CD4-positive, alpha-beta T cell treated with Interleukin-12 subunit alpha and Interleukin-12 subunit beta, for 1 hour (primary cell): ENCODE results near the gene MRPS25.

Source experiments
- DNase-seq: peaks from one replicate; pipeline ENCODE4 v3.0.0-alpha.2; 2020

MRPS25 gene

DNA sequence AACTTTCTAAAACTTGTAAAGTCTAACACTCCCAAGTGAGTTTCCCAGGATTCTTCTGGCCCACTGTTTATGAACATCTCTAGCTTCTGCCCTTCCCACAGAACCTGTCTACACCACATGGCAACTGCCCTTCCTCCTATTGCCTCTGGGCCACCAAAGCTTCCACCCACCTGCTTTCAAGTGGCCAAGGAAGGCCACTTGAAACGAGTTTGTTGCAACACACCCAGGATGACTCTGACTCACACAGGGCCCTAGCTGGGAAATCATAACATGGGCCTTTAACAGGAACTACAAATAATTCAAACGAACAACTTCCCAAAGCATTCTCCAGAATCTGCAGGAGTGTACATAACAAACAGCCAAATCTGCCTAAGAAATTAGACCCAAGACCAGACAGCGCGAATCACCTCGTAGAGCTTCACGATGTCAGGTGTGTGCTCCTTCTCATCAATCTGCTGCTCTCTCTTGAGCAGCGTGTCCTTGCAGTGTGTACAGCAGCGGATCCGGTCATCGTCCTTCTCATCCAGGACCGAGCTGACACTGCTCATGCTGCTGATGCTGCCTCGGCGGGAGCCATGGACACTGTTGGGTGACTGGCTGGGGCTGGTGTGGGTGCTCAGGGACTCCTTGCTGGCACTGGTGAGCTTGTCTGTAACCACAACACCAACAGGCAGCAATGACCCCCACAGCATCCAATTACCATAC is 17.0 kb upstream of the MRPS25 start:
- DNase-seq = no peak

DNA sequence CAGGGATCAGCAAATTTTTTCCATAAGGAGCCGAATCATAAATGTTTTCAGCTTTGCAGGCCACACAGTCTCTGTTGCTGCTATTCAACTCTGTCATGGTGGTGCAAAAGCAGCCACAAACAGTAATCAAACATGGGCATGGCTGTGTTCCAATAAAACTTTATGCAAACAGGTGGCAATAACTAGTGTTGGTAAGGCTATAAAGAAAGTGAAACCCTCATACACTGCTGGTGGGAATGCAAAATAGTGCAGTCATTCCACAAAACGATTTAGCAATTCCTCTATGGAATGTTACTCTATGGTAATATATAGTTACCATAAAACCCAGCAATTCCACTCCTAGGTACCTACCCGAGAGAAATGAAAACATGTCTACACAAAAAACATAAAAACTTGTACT is 14.0 kb upstream of the MRPS25 start:
- no peak for DNase-seq

DNA sequence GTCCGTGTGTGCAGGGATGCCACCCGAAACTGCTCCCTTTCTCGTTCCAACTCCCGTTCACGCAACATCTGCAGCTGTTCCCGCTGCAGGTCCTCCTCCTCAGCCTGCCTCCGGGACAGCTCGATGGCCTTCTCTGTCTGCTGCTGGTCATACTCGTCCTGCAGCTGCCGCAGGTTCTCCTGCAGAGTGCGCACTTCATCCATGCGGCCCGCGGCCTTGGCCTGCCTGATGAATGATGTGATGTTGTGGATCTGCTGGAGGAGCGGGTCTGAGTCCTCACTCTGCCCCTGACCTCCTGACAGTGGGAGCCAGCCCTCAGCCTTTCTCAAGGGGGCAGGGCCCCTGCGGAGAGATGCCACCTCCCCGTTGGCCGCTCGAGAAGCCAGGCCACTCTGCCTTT is 9.4 kb upstream of the MRPS25 start:
- DNase-seq = no peak

DNA sequence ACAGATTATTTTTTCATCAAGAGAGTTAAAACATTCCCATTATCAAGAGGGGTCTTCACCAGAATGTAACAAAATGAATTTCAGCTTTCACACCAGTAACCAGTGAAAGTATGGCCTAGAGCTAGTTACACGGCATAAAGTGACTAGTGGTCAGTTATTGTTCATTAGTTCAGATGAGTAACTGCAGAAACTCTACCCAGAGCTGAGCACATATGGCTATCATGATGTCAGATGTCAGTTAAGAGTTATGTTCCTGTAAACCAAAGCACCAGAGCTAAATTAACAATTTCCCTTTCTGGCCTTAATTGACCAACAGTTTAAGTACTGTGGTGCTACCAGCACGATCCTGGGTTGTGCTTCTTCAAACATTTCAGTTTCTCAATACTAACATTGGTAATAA is 6.6 kb upstream of the MRPS25 start:
- DNase-seq = no peak

DNA sequence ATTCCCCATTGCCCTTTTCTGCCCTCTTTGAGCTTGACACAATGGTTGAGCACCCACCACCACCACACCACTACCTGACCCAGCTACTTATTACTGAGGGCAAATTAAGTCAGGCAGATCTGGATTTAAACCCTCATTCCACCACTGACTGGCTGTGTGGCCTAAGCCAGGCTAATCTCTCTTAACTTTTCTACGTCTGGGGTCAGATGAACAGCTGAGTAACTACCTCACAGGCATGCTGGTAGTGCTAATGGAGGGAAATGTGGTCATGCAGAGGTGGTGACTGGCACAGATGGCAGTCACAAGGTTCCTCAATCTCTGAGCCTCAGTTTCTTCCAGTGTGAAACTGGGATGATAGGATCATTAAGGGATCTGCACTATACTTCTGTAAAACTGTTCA is 4.3 kb upstream of the MRPS25 start:
- no peak for DNase-seq

DNA sequence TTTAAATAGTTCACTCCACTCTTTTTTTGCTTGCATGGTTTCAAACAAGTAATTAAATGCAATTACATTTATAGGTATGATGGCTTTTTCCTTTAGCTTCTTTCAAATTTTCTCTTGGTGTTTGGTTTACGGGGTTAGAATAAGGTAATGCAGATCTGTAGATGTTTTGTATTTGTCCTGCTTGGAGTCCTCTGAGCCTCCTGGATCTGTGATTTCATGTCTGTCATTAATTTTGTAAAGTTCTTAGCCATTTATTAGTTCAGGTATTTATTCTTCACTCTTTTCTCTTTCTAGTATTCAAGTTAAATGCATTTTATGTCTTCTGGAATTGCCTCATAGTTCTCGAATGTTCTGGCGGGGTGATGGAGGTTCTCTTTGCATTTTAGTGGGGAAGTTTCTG is 1.4 kb upstream of the MRPS25 start:
- DNase-seq = no peak

DNA sequence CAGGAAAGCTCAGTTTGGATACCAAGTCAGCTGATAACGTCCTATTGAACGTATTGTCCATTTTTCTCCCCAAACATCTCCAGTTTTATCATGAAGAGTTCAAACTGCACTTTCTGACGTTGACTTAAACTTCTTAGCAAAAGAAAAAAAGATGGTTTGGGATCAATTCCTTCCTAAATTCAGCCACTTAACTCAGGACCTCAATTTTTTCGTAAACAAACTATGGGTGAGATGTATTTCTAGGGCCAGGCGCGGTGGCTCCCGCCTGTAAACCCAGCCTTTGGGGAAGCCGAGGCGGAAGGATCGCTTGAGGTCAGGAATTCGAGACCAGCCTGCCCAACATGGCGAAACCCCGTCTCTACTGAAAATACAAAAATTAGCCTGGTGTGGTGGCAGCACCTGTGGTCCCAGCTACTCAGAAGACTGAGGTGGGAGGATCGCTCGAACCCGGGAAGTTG is 464 bp upstream of the MRPS25 start:
- peak; percentile 2 for DNase-seq

DNA sequence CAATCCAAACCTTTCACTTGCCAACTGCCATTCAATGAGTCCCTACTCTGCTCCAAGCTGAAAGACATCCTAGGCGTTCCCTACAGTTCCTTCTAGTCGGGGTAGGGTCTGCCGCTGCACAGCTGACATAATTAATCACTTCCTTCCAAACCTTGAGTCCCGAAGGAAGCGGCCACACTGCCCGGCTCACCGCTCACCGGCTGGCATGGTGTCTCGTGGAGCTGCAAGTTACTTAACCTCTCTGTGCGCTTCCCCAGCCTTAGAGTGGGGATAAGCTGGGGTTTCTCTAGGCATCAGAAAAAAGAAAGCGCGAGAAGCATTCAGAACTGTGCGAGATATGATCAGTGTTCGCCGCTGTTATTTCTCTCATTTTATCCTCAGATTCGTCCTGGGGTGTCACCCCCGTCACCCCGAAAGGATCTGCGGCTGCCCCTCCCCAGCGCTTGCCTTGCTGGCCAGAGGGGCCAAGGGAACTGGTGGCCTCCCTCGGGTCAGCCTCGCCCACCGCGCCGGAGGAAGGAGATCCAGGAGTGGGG is 748 bp downstream of the MRPS25 start:
- peak; percentile 13 for DNase-seq

DNA sequence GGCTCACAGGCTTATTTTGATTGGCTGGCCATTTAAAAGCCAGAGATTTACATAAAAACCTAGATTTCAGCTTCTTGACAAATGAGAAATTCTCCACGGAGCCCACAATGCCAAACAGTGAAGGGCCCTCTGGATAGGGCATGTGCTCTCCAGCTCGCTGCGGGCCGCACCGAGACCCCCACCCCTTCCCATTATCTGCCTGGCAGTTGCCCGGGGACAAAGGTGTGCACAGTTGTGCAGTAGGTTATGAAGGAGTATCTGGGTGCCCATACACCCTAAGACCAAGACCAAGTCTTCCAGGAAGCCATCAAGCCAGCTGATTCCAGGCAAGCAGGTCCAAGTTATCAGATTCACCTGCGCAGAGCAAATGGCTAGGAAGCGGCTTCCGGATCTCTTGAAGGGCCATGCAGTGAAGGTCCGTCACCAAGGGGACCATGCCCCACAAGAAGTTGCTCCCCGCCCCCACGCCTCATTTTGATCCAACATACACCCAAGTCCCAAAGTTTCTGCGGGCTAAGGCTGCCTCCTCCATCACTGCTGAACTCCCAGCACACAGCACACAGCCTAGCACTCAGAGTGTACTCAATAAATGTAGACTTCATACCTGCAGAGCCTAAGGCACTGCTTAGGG is 1.3 kb downstream of the MRPS25 start:
- DNase-seq = no peak

DNA sequence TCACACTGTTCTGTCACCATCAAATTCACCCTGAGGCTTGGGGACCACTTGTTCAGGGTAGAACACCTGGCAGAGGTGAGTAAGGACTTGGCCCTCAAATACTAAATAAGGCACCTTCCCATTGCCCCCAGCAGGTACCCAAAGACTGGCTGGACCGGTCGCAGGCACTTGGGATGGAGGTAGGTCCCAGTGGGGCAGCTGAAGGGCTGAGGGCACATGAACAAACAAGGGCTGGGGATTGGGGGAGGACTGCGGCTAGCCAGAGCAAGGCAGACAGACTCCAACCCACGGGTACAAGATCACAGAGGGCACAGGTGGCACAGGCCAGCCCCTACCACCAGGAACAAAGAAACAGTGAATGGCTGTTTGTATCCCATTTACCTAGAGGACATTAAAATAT is 1.9 kb downstream of the MRPS25 start:
- no peak for DNase-seq

DNA sequence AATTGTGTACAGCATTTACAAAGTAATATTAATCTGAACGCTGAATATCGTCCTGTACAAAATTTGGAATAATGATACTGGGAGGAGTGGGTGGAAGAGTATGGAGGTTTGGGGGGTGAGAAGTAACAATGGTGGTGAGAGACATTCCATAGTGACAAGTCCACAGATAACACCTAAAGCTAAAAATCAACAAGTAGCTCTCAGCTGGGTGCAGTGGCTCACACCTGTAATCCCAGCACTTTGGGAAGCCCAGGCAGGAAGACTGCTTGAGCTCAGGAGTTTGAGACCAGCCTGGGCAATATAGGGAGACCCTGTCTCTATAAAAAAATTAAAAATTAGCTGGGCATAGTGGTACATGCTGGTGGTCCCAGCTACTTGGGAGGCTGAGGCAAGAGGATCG is 5.1 kb downstream of the MRPS25 start:
- no peak for DNase-seq

DNA sequence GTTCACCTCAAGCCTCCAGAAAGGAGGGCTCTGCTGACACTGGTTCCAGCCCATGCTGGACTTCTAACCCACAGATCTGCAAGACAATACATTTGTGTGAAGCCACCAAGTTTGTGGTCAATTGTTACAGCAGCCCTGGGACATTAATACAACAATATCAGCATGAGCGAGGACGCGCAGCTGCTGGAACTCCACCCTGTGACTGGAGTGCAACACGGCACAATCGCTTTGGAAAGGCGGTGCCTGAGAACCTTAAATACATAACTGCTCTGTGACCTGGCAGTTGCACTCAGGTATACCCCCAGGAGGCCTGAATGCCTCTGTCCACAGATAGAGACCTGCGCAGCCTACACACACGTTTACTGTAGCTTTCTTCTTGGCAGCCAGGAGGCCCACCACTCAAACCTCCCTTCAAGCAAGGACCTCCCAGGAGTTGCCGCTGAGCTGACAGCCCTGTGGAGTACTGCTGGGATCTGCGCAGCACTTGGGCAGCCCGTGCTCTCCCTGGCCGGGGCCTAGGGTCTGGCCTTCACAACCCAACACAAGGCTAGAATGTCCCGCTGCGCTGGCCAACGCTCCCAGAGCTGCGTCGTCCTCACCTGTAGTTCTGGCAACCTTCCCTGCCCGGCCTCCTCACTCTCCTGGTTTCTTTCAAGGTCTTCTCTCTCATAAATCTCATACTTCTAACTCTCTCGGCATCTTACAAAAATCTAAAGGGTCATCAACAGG is 8.3 kb downstream of the MRPS25 start:
- no peak for DNase-seq

DNA sequence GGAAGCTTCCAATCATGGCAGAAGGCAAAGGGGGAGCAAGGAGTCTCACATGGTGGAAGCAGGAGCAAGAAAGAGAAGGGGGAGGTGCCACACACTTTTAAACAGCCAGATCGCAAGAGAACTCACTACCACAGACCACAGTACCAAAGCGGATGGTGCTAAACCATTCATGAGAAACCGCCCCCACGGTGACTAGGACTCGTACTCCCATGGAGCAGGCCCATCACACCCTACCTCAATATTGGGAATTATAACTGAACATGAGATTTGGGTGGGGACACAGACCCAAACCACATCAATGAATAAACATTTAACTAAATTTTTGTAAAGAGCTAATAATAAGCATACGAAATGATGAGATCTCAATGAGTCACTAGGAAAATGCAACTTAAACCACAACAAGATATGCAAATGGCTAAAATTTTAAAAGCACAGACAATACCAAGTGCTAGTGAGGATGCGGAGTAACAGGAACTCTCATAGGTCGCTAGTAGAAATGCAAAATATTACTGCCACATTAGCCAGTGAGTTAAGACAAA is 10.0 kb downstream of the MRPS25 start:
- DNase-seq = peak; percentile 39

DNA sequence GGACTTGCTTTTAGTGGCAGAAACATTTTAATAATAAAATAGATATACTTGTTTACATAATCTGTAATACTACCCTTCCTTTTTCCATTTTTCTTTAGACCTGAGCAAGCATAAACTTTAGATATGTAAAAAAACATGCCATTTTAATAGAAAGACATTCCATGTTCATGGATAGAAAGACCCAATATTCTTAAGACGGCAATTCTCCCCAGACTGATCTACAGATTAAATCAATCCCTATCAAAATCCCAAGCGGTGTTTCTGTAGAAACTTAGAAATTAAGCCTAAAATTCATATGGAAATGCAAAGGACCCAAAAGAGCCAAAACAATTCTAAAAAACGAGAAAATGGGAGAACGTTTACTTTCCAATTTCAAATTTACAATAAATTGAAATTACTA is 11.6 kb downstream of the MRPS25 start:
- no peak for DNase-seq

DNA sequence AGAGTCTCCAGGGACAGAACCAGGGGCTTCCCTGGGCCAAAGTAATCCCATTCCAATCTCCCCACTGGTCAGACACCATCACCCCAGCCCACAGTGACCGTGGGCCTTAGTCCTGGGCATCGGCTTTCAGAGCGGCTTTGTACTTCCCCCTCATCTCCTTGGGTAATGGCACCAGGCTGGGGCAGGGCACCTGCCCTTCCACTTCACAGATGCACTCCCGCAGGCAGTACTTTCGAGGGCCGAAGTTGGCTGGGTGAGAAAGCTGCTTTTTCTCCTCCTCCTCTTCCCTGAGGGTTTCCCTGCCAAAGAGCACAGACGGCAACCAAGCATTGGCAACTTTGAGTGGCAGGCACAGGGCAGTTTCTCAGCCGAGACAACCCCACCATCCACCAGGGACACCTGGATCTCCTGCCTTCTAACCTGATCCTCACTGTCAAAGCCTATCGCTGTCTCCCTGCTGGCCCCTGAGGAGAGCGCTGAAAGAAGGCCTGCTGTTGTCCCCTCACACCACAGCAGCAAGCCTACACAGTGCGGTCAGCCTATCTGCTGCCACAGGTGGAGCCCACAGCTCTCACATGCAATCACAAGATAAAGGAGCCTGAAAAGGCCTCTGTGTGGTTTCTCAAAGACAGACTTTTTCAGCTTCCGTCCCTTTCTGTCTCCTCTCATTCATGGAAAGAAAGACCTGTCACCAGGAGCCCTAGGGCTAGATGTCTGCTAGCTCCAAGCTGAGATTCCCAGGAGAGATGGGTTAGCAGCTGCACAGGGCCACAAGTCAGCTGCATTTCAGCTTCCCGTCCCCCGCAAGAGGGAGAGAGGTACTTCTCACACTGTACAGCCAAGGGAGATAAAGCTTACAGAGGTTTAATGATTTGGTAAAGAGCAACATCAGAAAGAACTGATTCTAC is 12.5 kb downstream of the MRPS25 start:
- DNase-seq = no peak

DNA sequence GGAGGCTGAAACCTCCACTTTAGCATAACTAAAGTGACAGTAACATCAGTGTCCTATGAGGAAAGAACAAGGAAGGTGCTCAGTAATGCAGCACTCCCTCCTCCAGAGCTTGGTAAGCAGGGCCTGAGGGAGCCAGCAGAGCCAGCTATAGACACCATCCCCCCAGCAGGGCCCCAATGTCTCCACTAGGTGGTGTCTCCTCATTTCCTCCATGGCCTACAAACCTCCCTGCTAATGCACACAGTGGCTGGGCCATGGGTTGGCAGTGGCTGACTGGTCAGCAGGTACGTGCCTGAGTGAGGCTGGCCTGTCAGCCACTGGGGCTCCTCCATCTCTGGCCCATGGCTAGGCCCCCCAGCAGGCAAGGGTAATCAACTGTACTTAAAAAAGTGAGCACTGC is 13.6 kb downstream of the MRPS25 start:
- peak; percentile 33 for DNase-seq

DNA sequence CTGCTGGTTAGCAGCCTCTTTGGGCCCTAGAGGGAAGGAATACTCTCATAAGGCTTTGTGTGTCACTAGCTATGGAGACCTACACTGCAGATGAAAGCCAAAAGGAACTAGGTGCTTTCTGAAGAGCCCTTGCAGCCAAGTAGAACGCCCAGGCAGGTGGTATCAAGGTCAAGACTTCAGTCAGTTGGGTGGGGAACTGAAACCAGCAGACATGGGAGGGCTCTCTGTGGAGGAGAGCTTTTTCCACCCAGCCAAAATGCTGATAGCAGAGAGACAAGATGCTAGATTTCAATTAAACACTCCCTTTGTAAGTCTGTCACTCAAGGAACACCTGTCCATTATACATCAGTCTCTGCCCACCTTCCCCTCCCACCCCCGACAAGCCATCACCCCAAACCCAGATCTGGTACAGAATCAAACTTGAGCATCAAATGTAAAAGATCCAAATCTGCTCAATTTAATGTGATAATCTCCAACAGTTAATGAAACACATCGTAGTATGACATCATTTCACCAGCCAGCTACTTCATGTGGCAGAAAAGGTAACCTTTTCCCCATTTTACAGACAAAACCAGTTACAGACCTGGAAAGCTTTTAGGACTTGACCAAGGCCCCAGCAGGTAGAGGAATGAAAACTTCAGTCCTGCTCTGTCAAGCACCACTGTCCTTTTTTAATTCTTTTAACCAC is 14.6 kb downstream of the MRPS25 start:
- DNase-seq = no peak

DNA sequence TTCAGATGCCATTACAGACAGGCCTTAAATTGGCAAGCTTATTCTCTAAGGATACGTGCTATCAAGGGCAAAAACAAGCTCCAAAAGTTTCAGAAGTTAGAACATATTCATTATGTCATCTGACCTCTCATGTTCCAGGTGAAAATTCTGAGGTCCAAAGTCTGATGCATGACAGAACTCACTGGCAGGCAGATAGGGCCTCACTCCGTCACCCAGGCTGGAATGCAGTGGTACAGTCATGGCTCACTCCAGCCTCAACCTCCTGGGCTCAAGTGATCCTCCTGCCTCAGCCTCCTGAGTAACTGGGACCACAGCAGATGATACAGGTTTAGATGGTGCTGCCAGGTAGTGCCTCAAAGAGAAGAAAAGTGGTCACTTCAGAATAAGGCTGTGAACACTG is 15.5 kb downstream of the MRPS25 start:
- DNase-seq = no peak

DNA sequence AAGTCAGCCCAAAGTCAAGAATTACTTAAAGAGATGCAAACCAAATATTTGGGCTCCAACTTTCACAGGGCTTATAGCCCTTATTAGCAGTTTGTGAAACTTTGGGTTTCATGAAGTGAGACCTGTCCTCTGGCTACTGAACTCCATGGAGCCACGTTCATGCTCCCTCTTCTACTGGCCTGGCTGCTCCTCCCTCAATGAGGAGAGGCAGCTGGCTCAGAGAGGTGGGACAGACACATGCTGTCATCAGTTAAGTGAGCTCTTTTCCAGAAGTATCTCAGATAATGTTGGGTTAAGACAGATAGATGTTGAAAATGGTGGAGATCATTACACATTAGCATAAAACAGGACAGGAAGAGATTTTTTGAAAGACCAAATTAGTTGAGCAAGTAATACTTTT is 19.4 kb downstream of the MRPS25 start:
- no peak for DNase-seq

DNA sequence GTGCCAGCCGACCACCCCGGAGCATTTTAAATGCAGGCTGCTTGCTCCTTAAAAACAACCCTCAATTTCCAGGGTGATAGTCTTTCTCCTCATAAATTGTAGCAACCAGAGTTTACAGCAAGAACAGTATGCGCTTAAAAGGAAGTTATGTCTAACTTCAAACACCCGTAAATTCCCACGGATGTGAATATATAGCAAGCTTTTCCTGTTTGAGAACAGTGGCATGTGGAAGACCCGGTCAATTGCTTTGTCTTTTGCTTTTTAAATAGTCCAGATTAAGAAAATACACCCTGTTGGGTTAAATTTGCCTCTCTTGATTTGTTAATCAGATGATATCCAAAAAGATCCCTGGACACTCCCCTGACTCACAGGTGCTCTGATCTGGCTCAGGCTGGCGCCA is 20.8 kb downstream of the MRPS25 start:
- DNase-seq = no peak

DNA sequence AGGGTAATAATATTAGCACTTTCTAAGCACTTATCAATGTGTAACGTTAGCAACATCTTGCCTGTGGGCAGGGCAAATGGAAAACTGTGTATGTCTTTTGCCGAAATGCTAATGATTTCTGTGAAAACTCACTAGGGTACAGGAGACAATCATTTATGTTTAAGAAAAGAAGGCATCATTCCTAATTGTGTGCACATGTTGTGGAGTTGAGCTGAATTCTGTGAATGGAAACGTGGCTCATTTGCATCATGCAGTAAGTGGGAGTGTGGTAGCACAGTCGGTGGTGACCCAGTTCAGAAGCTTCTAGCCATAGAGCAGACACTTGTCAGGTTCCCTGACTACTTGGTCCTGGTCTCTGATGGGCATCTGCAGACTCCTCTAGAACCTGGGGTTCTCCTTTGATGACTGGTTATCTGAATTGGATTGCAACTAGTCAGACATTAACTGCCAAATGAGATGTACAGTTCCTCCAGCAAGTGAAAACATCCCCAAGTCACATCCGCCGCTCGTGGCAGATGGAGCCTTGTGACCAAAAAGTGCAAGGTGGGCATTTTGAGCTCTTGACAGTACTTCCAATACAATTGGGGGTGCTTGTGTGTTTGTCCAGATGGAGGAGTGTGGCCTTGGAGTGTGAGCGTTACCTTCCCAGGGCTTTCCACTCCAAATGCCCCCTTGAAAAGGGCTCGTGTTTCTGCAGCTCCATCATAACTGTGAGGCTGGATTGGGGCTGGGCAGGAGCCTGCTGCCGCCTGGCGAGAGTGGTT is 21.5 kb downstream of the MRPS25 start:
- DNase-seq = no peak
